ENCODE data around the gene PRKN. TPM values are rescaled to one million over a fixed set of nuclear protein-coding genes. Genes with fewer than 3 reads are reported as not detected.

The PRKN gene
- total RNA-seq, 4 donors from 2014 or later, result 5.5 to 17.9 (median 6.8) TPM

- H3K27ac ChIP-seq, result no peak overlapping the region
- TF ChIP-seq CTCF (IDR thresholded peaks at IDR 0.05) (no peak), POLR2A (IDR thresholded peaks at IDR 0.05) (no peak), EP300 (IDR thresholded peaks at IDR 0.05) (no peak)
- H3K4me3 ChIP-seq, result no peak overlapping the region
- H3K4me1 ChIP-seq, result no peaks in the 10 kb centered on the region
- H3K27me3 ChIP-seq, result no peaks in the 10 kb centered on the region
- no peaks in the 10 kb centered on the region for H3K36me3 ChIP-seq
- H3K9me3 ChIP-seq, result no peaks in the 10 kb centered on the region
- DNase-seq (ENCODE audit: low spot score in 2 of 2), result no peak
- 55 to 64% methylated on average over 4 of the region's 4 CpGs for WGBS, 2 donors
Observed at GRCh38 chr6:162621246-162621645, 106.3 kb downstream of the PRKN start.

- H3K27ac ChIP-seq, result no peak overlapping the region
- peaks cover 0 to 5% (median 0%) of the 10 kb centered on the region in 4 donors for H3K4me1 ChIP-seq
- H3K36me3 ChIP-seq, result no peaks in the 10 kb centered on the region
- 81 to 90% methylated on average over 2 of the region's 2 CpGs for WGBS, 2 donors
- no peaks in the 10 kb centered on the region for H3K9me3 ChIP-seq
- DNase-seq (ENCODE audit: low spot score in 2 of 2), result no peak
- no peaks in the 10 kb centered on the region for H3K27me3 ChIP-seq
- H3K4me3 ChIP-seq, result no peak overlapping the region
- TF ChIP-seq EP300 (IDR thresholded peaks at IDR 0.05), result no peak
- TF ChIP-seq POLR2A (IDR thresholded peaks at IDR 0.05), result no peak
- no peak for TF ChIP-seq CTCF (IDR thresholded peaks at IDR 0.05)
Observed at GRCh38 chr6:162620073-162620472, 107.5 kb downstream of the PRKN start.

GRCh38 chr6:162618448-162619002, 109.0 kb downstream of the PRKN start:
- DNase-seq (ENCODE audit: low spot score in 2 of 2), result no peak
- Histone ChIP-seq H3K27ac (no peak overlapping the region), H3K4me1 (peaks cover 0 to 8% (median 0%) of the 10 kb centered on the region in 4 donors), H3K27me3 (no peaks in the 10 kb centered on the region), H3K4me3 (no peak overlapping the region), H3K36me3 (no peaks in the 10 kb centered on the region), H3K9me3 (no peaks in the 10 kb centered on the region)
- no peak for TF ChIP-seq POLR2A (IDR thresholded peaks at IDR 0.05)
- no peak for TF ChIP-seq CTCF (IDR thresholded peaks at IDR 0.05)
- TF ChIP-seq EP300 (IDR thresholded peaks at IDR 0.05), result no peak
- WGBS, 2 donors, result 83 to 86% methylated on average over 6 of the region's 6 CpGs

GRCh38 chr6:162615016-162615705, 112.4 kb downstream of the PRKN start:
- H3K27ac ChIP-seq, result no peak overlapping the region
- no peak for TF ChIP-seq EP300 (IDR thresholded peaks at IDR 0.05)
- TF ChIP-seq CTCF (IDR thresholded peaks at IDR 0.05), result no peak
- no peak for TF ChIP-seq POLR2A (IDR thresholded peaks at IDR 0.05)
- no peaks in the 10 kb centered on the region for H3K27me3 ChIP-seq
- no peaks in the 10 kb centered on the region for H3K36me3 ChIP-seq
- H3K4me3 ChIP-seq, result no peak overlapping the region
- DNase-seq (ENCODE audit: low spot score in 2 of 2), result no peak
- H3K9me3 ChIP-seq, result no peaks in the 10 kb centered on the region
- H3K4me1 ChIP-seq, result peaks cover 0 to 8% (median 0%) of the 10 kb centered on the region in 4 donors
- 63 to 77% methylated on average over 2 of the region's 2 CpGs for WGBS, 2 donors

GRCh38 chr6:162613310-162613709, 114.3 kb downstream of the PRKN start:
- TF ChIP-seq POLR2A (IDR thresholded peaks at IDR 0.05), result no peak
- no peak for TF ChIP-seq CTCF (IDR thresholded peaks at IDR 0.05)
- TF ChIP-seq EP300 (IDR thresholded peaks at IDR 0.05), result no peak
- no peak overlapping the region for H3K27ac ChIP-seq
- no peaks in the 10 kb centered on the region for H3K36me3 ChIP-seq
- H3K9me3 ChIP-seq, result no peaks in the 10 kb centered on the region
- 80 to 86% methylated on average over 2 of the region's 2 CpGs for WGBS, 2 donors
- H3K4me1 ChIP-seq, result peaks cover 0 to 8% (median 0%) of the 10 kb centered on the region in 4 donors
- no peak overlapping the region for H3K4me3 ChIP-seq
- H3K27me3 ChIP-seq, result no peaks in the 10 kb centered on the region
- DNase-seq (ENCODE audit: low spot score in 2 of 2), result no peak

All from tibial nerve (tissue), 4 donors.